IPS DF 6.9 (cell line): Measurements from ENCODE around the gene FNBP1.

Experiments used
- DNase-seq: peaks from one replicate; pipeline ENCODE4 v3.0.0-alpha.2; 2013; ENCODE audit warnings: low read depth, low spot score
- H3K27ac ChIP-seq: one replicate; pipeline ENCODE4 v1.5.1; 2013; ENCODE audit warnings: low read length, control low read depth
- H3K27me3 ChIP-seq: 2 replicates; pipeline ENCODE4 v1.6.1; 2013; ENCODE audit warnings: mild to moderate bottlenecking, low read length; ENCODE audit not compliant: control insufficient read depth, insufficient read depth
- H3K36me3 ChIP-seq: 2 replicates; pipeline ENCODE4 v1.6.1; 2013; ENCODE audit warnings: low read length; ENCODE audit not compliant: control insufficient read depth, insufficient read depth
- H3K4me1 ChIP-seq: 2 replicates; pipeline ENCODE4 v1.6.1; 2013; ENCODE audit warnings: low read length; ENCODE audit not compliant: control insufficient read depth, insufficient read depth
- H3K4me3 ChIP-seq: 2 replicates; pipeline ENCODE4 v1.5.1; 2013; ENCODE audit warnings: mild to moderate bottlenecking, low read length
- H3K9me3 ChIP-seq: 2 replicates; pipeline ENCODE4 v1.6.1; 2013; ENCODE audit warnings: low read length, inconsistent platforms; ENCODE audit not compliant: control insufficient read depth, insufficient read depth
- WGBS: extraction: QIAGEN DNeasy Blood & Tissue Kit; methylation state at CpG from one replicate; pipeline ENCODE4 v1.1.7; 2013; ENCODE audit warnings: mixed read lengths, missing lambda C conversion rate; ENCODE audit not compliant: insufficient read length, insufficient coverage; 5-methylcytosine and 5-hydroxymethylcytosine counted together

Gene FNBP1

DNA sequence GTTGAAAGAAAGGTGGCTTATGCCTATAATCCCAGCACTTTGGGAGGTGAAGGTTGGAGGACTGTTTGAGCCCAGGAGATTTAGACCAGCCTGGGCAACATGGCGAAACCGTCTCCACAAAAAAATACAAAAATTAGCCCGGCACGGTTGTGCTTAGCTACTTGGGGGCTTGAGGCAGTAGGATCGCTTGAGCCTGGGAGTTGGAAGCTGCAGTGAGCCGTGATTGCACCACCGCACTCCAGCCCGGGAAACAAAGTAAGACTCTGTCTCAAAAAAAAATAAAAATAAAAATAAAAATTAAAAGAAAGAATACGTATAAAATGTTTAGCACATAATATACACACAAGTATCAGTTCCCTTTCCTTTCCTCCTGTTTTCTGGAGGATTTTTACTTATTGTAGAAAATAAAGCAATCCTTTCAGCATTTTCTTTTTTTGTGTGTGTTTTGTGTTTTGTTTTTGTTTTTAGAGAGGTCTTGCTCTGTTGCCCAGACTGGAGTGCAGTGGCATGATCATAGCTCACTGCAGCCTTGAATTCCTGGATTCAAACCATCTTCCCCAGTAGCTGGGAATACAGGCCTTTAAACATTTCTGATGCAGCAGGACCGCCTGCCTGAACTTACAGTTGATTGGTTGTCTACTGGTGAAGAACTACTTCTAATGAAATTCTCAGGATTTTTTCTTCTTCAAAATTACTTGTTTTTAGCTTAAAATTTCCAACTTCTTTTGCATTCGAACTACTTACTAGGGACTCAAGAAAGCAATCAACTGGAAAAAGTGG lies 6.6 kb upstream of the FNBP1 start:
- Histone ChIP-seq H3K27me3 (no peaks in the 10 kb centered on the region; the same call in 1 of the 2 replicates), H3K9me3 (no peaks in the 10 kb centered on the region), H3K27ac (no peak overlapping the region), H3K4me3 (no peak overlapping the region), H3K4me1 (no peaks in the 10 kb centered on the region), H3K36me3 (no peaks in the 10 kb centered on the region)
- DNase-seq: no peak
- WGBS: no CpG with 5 or more reads among the region's 11 CpGs

DNA sequence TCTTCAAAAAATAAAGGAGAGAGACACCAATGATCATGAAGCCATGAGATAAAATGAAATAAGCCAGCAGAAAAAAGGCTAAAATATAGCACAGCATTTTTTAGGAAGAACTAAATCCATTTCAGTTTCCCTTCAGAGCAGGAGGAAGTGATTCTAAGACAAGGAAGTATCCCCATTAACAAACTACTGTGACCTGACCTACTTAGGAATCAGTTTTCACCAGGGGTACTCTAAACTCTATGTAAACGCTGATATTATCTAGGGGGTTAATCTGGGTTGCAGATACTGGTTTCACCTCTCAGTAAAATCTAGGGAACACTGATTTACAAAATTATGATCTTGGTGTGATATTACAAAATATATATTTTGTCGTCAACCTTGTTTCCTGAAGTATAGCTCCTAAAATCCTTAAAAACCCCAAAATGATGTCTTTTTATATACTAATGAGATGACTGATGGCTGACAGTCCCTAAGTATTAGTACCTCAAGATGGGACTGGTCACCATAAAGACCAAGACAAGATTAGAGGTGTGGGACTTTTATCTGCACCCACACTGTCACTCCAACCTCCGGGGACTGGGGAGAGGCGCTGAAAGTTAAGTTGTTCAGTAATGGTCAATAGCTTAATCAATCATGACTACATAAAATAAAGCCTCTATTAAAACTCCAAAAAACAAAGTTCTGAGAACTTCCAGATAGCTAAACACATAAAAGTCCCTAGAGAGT lies 2.9 kb upstream of the FNBP1 start:
- Histone ChIP-seq H3K4me3 (no peak overlapping the region), H3K9me3 (no peaks in the 10 kb centered on the region), H3K27ac (no peak overlapping the region), H3K27me3 (peaks cover 3% of the 10 kb centered on the region), H3K4me1 (0 out of 2 replicates have a peak, but pooled peaks cover 3% of the 10 kb centered on the region), H3K36me3 (no peaks in the 10 kb centered on the region)
- WGBS: no CpG with 5 or more reads among the region's 4 CpGs
- DNase-seq: no peak

DNA sequence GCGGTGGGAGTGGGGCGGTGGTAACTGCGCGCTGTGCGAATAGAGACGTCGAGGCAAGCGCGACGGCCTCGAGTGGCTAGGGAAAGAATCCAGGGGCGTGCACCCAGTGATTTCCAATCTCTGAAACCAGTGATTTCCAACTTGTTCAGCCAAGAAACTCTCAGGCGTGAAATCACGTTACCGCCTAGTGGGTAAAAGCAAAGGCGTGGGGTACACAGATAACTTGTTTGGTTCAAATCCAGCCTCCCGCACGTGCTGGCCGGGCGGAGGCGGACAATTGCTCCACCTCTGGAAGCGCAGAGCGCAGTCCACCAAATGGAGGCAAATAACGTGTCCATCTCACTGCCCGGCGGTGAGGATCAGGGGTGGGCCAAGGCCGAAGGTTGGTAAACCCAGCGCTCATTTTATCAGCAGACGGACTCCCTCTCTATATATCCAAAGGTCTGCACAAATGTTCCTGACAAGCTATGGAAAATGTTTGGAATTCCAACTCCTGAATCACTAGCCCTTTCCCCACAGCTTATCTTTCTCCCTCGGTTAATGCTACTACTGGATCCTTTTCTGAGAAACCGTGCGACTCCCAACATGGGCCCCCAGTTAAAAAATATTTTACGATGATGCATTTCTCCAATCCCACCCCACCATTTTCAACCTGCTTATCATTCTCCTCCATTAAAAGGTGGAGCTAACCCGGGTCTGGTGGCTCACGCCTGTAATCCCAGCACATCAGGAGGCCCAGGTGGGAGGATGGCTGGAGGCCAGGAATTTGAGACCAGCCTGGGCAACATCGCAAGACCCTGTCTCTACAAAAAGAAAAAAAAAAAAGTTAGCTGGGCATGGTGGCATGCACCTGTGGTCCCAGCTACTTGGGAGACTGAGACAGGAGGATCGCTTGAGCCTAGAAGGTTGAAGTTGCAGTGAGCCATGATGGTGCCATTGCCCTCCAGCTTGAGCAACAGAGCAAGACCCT lies 950 bp upstream of the FNBP1 start:
- H3K4me3 ChIP-seq: peak overlapping the region; percentile 59; the same call in 1 of the 2 replicates
- no peak overlapping the region for H3K27ac ChIP-seq
- WGBS: no CpG with 5 or more reads among the region's 37 CpGs
- no peak for DNase-seq
- H3K27me3 ChIP-seq: peaks cover 3% of the 10 kb centered on the region
- H3K4me1 ChIP-seq: 0 out of 2 replicates have a peak, but pooled peaks cover 3% of the 10 kb centered on the region
- no peaks in the 10 kb centered on the region for H3K36me3 ChIP-seq
- no peaks in the 10 kb centered on the region for H3K9me3 ChIP-seq

- no peak for DNase-seq
- H3K9me3 ChIP-seq: no peaks in the 10 kb centered on the region
- H3K36me3 ChIP-seq: no peaks in the 10 kb centered on the region
- no peak overlapping the region for H3K27ac ChIP-seq
- H3K27me3 ChIP-seq: peaks cover 3% of the 10 kb centered on the region
- whole genome bisulfite sequencing: no CpG with 5 or more reads among the region's 68 CpGs
- H3K4me3 ChIP-seq: peak overlapping the region; percentile 59
- 0 out of 2 replicates have a peak, but pooled peaks cover 3% of the 10 kb centered on the region for H3K4me1 ChIP-seq
Measured at GRCh38 chr9:130042406-130042884, 544 bp downstream of the FNBP1 start.

DNA sequence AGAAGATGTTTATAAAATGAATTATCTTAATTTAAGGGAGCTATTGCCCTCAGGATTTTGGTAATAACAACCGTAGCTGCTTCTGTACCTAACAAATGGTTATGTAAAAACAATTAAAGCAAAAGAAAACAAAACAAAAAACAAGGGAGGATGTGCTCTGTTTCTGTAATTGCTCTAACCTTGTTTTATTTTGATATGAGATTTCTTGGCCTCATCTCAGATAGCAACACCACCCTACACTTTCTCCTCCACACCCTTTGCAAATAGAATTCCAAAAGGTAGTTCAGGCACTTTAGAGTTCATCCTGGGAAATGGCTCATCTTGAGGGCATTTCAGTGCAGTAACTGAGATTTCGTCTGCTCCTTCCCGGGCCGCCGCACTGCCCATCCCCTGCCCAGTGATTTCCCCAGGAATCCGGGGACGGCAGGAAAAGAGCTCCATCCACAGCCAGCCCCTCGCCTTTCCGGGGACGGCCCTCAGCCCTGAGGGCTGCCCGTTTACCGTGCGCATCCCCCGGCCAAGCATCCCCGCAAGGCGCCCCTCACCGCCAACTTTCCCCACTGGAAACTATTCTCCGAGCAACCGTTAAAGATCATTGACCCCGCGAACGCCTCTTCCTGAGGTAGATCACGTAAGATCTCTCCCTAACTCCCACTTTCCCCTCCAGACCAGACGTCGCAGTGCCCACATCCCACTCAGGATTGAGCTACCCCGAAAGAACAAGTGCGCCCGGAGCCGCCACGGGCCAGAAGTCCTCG lies 1.2 kb downstream of the FNBP1 start:
- no peaks in the 10 kb centered on the region for H3K9me3 ChIP-seq
- peak overlapping the region; percentile 59 for H3K4me3 ChIP-seq
- WGBS: no CpG with 5 or more reads among the region's 31 CpGs
- DNase-seq: no peak
- 0 out of 2 replicates have a peak, but pooled peaks cover 3% of the 10 kb centered on the region for H3K4me1 ChIP-seq
- H3K27me3 ChIP-seq: peaks cover 3% of the 10 kb centered on the region
- H3K27ac ChIP-seq: no peak overlapping the region
- H3K36me3 ChIP-seq: no peaks in the 10 kb centered on the region

GRCh38 chr9:130040984-130041647 lies 1.9 kb downstream of the FNBP1 start:
- no peaks in the 10 kb centered on the region for H3K36me3 ChIP-seq
- H3K27me3 ChIP-seq: peaks cover 3% of the 10 kb centered on the region
- H3K4me1 ChIP-seq: 0 out of 2 replicates have a peak, but pooled peaks cover 3% of the 10 kb centered on the region
- H3K9me3 ChIP-seq: no peaks in the 10 kb centered on the region
- DNase-seq: no peak
- H3K27ac ChIP-seq: no peak overlapping the region
- no peak overlapping the region for H3K4me3 ChIP-seq
- no CpG with 5 or more reads among the region's 7 CpGs for WGBS

DNA sequence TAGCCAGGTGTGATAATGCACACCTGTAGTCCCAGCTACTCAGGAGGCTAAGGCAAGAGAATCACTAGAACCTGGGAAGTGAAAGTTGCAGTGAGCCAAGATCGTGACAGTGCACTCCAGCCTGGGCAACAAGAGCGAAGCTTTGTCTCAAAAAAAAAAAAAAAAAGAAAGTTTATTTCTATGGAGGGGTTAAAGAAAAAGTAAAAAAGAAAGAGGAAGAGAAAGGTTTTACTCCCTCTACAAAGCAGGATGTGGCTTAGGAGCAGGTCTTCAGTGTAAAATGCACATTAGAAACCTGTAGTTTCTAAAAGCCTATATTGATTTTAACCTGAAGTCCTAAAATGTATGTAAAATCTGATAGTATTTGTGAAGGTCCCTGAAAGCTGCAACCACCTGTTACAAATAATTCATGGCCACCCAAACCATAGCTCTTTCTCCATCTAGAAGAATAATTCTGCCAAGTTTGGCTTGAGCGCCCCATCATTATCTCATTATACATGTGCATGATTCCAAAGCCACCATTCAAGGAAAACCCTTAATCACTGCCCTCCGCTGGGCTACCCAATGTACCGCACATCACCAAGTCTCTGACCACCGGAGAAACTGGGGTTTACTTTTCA lies 3.4 kb downstream of the FNBP1 start:
- Histone ChIP-seq H3K9me3 (no peaks in the 10 kb centered on the region), H3K27me3 (peaks cover 3% of the 10 kb centered on the region; the same call in 1 of the 2 replicates), H3K36me3 (no peaks in the 10 kb centered on the region), H3K4me1 (0 out of 2 replicates have a peak, but pooled peaks cover 3% of the 10 kb centered on the region), H3K27ac (no peak overlapping the region), H3K4me3 (no peak overlapping the region)
- WGBS: no CpG with 5 or more reads among the region's 6 CpGs
- DNase-seq: no peak

DNA sequence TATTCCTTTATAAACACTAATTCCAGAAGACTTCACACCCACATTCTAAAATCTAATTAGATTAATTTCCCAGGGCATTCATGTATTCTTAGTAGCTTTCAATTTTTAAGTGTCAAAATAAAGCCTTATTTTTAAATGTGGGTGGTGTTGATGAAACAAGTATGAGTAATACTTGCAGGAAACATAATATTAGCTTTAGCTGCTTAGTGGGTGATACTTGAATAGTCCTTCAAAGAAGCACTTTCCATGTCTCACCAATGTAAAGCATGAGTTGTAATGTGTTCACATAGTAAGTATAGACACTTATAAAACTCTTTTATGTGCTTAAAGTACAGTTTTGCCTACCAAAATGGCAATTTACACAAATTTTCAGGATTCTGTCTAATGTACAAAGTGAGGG lies 6.9 kb downstream of the FNBP1 start:
- Histone ChIP-seq H3K9me3 (no peaks in the 10 kb centered on the region; the same call in 1 of the 2 replicates), H3K36me3 (no peaks in the 10 kb centered on the region), H3K4me1 (no peaks in the 10 kb centered on the region), H3K27me3 (no peaks in the 10 kb centered on the region), H3K4me3 (no peak overlapping the region), H3K27ac (no peak overlapping the region)
- no peak for DNase-seq

DNA sequence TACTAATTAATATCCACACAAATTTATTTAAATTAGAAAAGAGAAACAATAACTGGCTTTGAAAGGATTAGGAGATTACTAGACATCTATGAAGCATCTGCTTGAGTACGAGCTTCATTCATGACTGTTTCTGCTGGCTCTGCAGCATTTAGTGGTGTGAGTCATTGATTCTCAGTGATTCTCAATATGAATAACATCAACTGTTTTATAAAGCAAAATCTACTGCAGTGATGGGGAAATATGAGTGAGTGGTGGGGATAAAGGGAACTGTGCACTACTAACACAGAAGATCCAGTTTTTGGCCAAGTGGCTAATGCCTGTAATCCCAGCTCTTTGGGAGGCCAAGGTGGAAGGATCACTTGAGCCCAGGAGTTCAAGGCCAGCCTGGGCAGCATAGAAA lies 8.4 kb downstream of the FNBP1 start:
- no peak for DNase-seq
- Histone ChIP-seq H3K36me3 (no peaks in the 10 kb centered on the region), H3K4me3 (no peak overlapping the region), H3K4me1 (no peaks in the 10 kb centered on the region), H3K27me3 (no peaks in the 10 kb centered on the region), H3K27ac (no peak overlapping the region), H3K9me3 (no peaks in the 10 kb centered on the region; the same call in 1 of the 2 replicates)
- WGBS: no CpG with 5 or more reads among the region's 1 CpG
